DND-41 (cell line): Measurements from ENCODE around the gene HSD11B1L.
A peak's percentile ranks its signal among the peaks of the same experiment; 100 is the strongest.
"Not testable (repeated sequence)": the region's sequence is repeated elsewhere in the genome, so short reads cannot be mapped to it uniquely, and the experiment has no call there.

ENCODE experiments used
- ATAC-seq: fragments of 200-7000 bp; cut with Tn5 transposase; 3 replicates; pipeline ENCODE4 v1.9.1; 2021; ENCODE audit warnings: low read depth; ENCODE audit not compliant: insufficient read depth
- DNase-seq: peaks from one replicate; pipeline ENCODE4 v3.0.0-alpha.2; 2020
- H2AFZ ChIP-seq: 2 replicates; pipeline ENCODE4 v1.6.0; 2012; ENCODE audit warnings: low read depth, low read length
- H3K27ac ChIP-seq: 2 replicates; pipeline ENCODE4 v1.5.1; 2012; ENCODE audit warnings: low read length, inconsistent platforms
- H3K27me3 ChIP-seq: fragments of 200-600 bp; sonication (generic); 2 replicates; pipeline ENCODE4 v1.6.0; 2012; ENCODE audit warnings: low read length, mild to moderate bottlenecking, inconsistent platforms; ENCODE audit not compliant: insufficient read depth, poor library complexity
- H3K36me3 ChIP-seq: 2 replicates; pipeline ENCODE4 v1.5.1; 2012; ENCODE audit warnings: low read length, inconsistent platforms; ENCODE audit not compliant: insufficient read depth
- H3K4me1 ChIP-seq: 2 replicates; pipeline ENCODE4 v1.5.1; 2012; ENCODE audit warnings: mild to moderate bottlenecking, low read length; ENCODE audit not compliant: insufficient read depth
- H3K4me2 ChIP-seq: 2 replicates; pipeline ENCODE4 v1.6.0; 2012; ENCODE audit warnings: mild to moderate bottlenecking, moderate library complexity, low read length, inconsistent platforms; ENCODE audit not compliant: insufficient read depth
- H3K4me3 ChIP-seq, 2 experiments: fragments of 200-600 bp in 1 of 2; shearing (Covaris generic) in 1 of 2; 2 replicates each; pipeline ENCODE4 v1.5.1; 2012 to 2016; ENCODE audit warnings: inconsistent platforms in 2 of 2, low read length in 2 of 2, mild to moderate bottlenecking in 2 of 2, low read depth in 1 of 2, moderate library complexity in 1 of 2
- H3K79me2 ChIP-seq: 2 replicates; pipeline ENCODE4 v1.6.0; 2012; ENCODE audit warnings: low read length, inconsistent platforms; ENCODE audit not compliant: insufficient read depth
- H3K9ac ChIP-seq: 2 replicates; pipeline ENCODE4 v1.6.0; 2012; ENCODE audit warnings: low read depth, mild to moderate bottlenecking, inconsistent platforms, low read length, moderate library complexity
- H3K9me3 ChIP-seq: 2 replicates; pipeline ENCODE4 v1.5.1; 2012; ENCODE audit warnings: low read length, moderate library complexity, mild to moderate bottlenecking, inconsistent platforms; ENCODE audit not compliant: insufficient read depth, severe bottlenecking
- H4K20me1 ChIP-seq: 2 replicates; pipeline ENCODE4 v1.6.0; 2012; ENCODE audit warnings: low read length; ENCODE audit not compliant: insufficient read depth
- CTCF ChIP-seq: IDR thresholded peaks from 2 replicates; pipeline ENCODE4 v1.5.1; 2012; ENCODE audit warnings: borderline replicate concordance, low read length, moderate library complexity, mild to moderate bottlenecking; ENCODE audit not compliant: poor library complexity, severe bottlenecking; ENCODE audit errors: extremely low read depth
- EZH2 ChIP-seq: IDR thresholded peaks from 3 replicates; pipeline ENCODE4 v1.6.1; 2012; ENCODE audit warnings: borderline replicate concordance, low read depth, mild to moderate bottlenecking, moderate library complexity, low read length, inconsistent platforms; ENCODE audit not compliant: severe bottlenecking

Gene HSD11B1L

GRCh38 chr19:5719274-5719960, 38.6 kb downstream of the HSD11B1L start:
- Histone ChIP-seq H4K20me1 (peaks cover 37% of the 10 kb centered on the region), H3K27me3 (no peaks in the 10 kb centered on the region), H3K27ac (peak overlapping the region; percentile 98), H2AFZ (peak overlapping the region; percentile 97), H3K4me2 (peak overlapping the region; percentile 79), H3K9ac (peak overlapping the region; percentile 86), H3K4me3 (peak overlapping the region; percentile 73 to 81), H3K4me1 (peaks cover 38% of the 10 kb centered on the region), H3K36me3 (peaks cover 23% of the 10 kb centered on the region), H3K9me3 (no peaks in the 10 kb centered on the region), H3K79me2 (peaks cover 51% of the 10 kb centered on the region)
- TF ChIP-seq EZH2 (no peak), CTCF (no peak)
- ATAC-seq (0 out of 3 replicates have a peak, but pooled peaks have one; percentile 0), DNase-seq (no peak)

- Histone ChIP-seq H3K9ac (peak within 1 kb of the TSS; percentile 86), H3K4me2 (peak within 1 kb of the TSS; percentile 79), H3K79me2 (peaks cover 44% of the 10 kb centered on the region), H4K20me1 (peaks cover 34% of the 10 kb centered on the region), H3K9me3 (no peaks in the 10 kb centered on the region), H3K4me3 (peak within 1 kb of the TSS; percentile 73 to 81), H3K36me3 (peaks cover 23% of the 10 kb centered on the region), H3K27me3 (no peaks in the 10 kb centered on the region), H3K27ac (peak within 1 kb of the TSS; percentile 98), H2AFZ (peak within 1 kb of the TSS; percentile 97), H3K4me1 (peaks cover 38% of the 10 kb centered on the region)
- ATAC-seq, result peak; percentile 89
- peak; percentile 98 for TF ChIP-seq CTCF
- TF ChIP-seq EZH2, result no peak
- peak; percentile 98 for DNase-seq
Observed at GRCh38 chr19:5719961-5720790, 39.3 kb downstream of the HSD11B1L start, which contains the start of the genes CATSPERD and LONP1. Gene CATSPERD (plus strand): TSS chr19:5720637. CDS start chr19:5720738, 101 bp downstream. Gene LONP1 (minus strand): TSS chr19:5720146. CDS start chr19:5720132, 14 bp downstream.

GRCh38 chr19:5727453-5728050, 46.7 kb downstream of the HSD11B1L start:
- H3K36me3 ChIP-seq, result no peaks in the 10 kb centered on the region
- H3K4me1 ChIP-seq, result no peaks in the 10 kb centered on the region
- no peaks in the 10 kb centered on the region for H3K79me2 ChIP-seq
- no peaks in the 10 kb centered on the region for H4K20me1 ChIP-seq
- no peaks in the 10 kb centered on the region for H3K27me3 ChIP-seq
- TF ChIP-seq EZH2, result no peak
- no peak for TF ChIP-seq CTCF
- DNase-seq, result no peak
- no peak overlapping the region for H3K4me3 ChIP-seq
- H3K27ac ChIP-seq, result no peak overlapping the region
- H3K9me3 ChIP-seq, result no peaks in the 10 kb centered on the region
- no peak overlapping the region for H3K9ac ChIP-seq
- ATAC-seq, result no peak
- no peak overlapping the region for H2AFZ ChIP-seq
- H3K4me2 ChIP-seq, result no peak overlapping the region

GRCh38 chr19:5733172-5733571, 52.3 kb downstream of the HSD11B1L start:
- ATAC-seq, H3K27ac ChIP-seq, H3K4me1 ChIP-seq, H3K9me3 ChIP-seq, H4K20me1 ChIP-seq, DNase-seq, H3K4me3 ChIP-seq, H3K27me3 ChIP-seq, H3K36me3 ChIP-seq, H3K4me2 ChIP-seq, H3K79me2 ChIP-seq, H3K9ac ChIP-seq, H2AFZ ChIP-seq: not testable (repeated sequence)
